NCI-H446 (cell line): ENCODE results near the gene PRRX2.
"Not testable (repeated sequence)": the region's sequence is repeated elsewhere in the genome, so short reads cannot be mapped to it uniquely, and the experiment has no call there.

ENCODE experiments used
- DNase-seq, 2 experiments: peaks; one replicate each; lab custom pipeline; 2025; lab: John Stamatoyannopoulos, UW

Gene PRRX2

DNA sequence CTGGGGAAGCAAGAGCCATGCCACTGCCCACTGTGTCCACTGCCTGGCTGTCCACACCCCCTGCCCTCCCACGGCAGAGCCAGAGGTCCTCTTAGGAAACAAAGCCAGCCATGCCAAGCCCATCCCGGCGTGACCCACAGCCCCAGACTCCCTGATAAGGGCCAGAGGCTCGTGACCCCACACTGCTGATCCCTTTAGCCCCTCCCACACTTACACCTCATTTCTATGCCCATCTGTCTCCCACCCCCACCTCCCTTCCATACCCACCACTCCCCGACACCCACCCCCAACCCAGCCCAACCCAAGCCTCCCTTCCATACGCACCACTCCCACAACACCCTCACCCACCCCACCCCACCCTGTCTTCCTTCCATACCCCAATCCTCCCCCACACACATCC is 70.1 kb downstream of the PRRX2 start:
- DNase-seq, result no peak

DNA sequence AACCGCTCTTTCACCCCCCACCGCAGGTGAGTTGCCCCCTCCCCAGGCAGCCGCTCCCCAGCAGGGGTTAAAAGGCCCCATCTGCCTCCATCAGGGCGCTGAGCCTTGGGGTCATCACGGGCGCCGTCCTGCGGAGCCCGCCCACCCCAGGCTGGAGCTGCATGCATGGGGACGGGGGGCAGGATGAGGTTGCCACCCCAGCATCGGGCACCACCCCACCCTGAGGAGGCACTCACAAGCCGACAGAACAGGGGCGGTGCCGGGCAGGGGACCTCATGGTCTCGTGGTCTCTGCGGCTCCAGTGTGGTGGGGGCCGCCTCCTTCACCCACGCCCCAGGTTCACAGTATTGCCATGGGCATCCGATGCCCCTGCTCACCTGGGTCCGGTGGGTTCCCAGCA is 70.9 kb downstream of the PRRX2 start:
- DNase-seq, result no peak

DNA sequence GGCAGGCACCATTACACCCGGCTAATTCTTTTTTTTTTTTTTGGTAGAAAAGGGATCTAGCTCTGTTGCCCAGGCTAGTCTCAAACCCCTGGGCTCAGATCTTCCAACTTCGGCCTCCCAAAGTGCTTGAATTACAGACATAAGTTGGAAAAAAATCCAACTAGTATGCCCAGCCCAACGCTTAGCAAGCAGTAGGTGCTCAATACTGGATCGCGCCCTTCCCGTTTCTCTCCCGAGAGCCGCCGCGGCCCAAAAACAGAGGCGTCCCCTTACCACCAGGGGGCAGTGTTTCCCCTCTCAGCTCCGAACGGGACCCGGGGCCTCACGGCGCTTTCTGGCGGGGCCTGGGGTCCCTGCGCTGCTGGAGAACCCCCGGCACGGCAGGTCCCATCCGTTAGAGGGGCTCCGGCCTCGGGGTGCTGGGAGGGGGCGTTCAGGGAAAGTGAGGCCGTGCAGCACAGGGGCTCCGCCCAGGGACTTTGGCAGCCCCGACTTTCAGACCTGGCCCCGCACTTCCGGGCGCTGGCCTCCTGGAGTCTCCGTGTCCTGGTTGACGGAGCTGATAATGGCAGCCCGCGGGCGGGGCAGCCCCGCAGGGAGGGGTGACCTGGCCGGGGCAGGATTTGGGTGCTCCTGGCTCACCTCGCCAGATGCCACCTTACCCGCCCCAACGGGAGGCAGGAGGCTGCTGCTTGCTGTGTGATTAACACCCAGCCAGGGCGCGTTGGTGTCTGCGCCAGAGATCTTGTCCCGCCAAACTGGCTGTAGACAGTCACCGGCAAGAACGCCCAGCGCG is 72.2 kb downstream of the PRRX2 start:
- DNase-seq, result peak; percentile 47 to 73

DNA sequence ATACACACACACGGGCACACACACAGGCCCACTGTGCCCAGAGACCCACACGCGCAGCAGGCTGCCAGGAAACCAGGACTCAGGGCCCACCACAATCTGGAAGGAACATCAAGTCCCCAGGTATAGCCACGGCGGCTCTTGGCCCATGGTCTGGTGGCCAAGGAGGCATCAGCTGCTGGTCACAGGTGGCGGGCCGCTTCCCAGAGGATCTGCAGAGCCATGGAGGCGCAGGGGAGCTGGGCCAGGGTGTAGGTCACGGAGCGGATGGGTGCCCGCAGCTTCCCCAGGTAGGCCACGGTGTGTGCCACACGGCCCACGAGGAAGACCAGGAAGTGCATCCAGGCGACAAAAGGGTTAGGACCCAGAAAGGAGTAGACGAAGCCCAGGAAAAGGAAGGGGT is 74.0 kb downstream of the PRRX2 start:
- no peak for DNase-seq

DNA sequence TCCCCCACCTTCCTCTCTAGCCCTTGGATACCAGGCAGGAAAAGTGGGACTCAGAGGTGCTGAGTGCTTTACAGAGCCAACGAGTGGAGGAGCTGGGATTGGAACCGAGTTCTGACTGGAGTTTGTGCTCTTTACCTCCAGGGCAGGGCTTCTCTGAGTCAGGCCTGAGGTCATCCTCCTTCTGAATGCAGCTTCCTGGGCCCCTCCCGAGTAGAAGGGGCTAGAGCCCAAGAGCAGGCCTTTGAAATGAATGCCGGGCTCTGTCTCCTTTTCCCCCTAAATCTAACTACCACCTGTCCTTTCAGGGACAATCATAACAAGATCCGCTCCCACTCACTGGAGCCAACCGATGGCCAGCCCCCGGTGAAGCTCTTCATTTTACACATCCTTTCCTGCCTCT is 74.7 kb downstream of the PRRX2 start:
- no peak for DNase-seq

DNA sequence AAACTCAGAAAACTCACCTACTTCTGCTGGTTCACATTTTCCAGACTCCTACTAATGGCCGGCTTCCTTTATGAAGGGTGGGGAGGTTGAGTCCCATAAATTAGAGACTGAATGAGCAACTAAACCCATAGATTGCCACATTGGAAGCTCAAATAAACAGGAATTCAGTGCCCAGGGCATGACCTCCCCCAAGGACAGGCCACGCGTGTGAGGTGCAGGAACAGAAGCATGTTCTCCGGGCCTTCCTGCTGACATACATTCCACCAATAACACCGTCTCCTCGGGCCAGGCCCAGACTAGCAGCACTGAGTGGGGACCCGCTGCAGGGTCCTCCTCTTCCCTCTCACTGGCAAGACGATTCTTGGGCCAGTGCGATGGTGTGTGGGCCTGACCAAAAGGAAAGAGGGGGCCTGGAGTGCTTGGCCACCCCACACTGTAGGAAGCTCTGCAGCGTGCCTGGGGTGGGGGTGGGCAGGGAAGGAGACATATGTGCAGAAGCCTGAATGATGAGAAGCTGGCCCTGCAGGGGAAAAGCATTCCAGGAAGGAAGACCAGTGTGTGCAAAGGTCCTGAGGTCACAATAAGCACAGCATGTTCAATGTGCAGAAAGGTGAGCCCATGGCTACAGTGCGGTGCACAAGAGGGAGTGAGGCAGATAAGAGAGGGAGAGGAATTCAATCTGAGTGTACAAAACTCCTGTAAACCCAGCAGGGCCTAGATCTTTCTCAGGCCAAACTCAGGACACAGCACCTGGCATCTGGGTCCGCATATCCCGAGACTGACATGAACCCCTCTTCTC is 75.4 kb downstream of the PRRX2 start:
- DNase-seq, result no peak

DNA sequence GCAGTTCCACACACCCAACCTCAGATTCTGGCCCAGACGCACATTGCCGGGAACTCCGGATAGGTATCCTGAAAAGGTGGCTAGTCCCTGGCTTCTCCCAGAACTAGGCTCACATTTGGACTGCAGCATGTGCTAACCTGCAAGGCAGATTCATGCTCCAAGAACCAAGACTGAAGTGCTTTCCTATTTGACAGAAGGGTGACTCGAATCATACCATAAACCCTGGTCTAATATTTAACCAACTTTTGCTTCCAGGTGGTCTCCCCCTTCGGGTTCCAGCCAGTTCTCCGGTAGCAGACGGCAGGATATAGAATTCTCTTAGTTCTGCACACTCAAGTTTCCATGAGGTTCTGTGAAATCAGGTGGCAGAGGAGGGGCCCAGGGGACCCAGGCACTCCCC is 79.8 kb downstream of the PRRX2 start:
- no peak for DNase-seq

DNA sequence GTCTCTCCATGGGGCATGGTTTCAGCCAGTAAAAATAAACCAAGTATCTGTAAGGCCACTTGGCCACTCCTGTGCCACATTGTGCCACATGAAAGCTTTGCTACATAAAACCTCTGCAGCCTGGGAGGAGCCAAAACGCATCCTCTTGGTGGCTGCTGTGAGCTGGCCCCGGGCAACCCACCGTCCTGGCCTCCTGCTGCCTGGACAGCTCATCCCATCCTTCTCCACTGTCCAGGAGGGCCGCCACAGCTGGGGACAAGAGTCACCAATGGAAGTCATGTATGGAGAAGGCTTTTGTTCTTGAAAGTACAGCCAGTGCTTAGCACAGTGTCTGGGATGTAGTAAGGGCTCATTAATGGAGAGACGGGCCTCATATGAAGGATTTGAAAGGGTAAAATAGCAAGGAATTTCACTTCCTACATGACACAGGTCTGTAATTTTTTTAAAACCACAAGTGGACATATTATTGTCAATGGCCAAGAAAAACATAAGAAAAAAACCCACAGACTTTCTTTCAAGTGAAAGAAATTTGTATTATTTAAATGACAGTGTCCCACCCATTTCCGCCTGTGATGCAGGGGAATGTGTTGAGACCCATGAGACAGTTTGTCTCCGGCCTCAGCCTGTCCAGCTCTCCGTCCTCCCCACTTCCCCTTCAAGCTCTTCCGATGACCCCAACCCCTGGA is 80.8 kb downstream of the PRRX2 start:
- DNase-seq, result no peak

DNA sequence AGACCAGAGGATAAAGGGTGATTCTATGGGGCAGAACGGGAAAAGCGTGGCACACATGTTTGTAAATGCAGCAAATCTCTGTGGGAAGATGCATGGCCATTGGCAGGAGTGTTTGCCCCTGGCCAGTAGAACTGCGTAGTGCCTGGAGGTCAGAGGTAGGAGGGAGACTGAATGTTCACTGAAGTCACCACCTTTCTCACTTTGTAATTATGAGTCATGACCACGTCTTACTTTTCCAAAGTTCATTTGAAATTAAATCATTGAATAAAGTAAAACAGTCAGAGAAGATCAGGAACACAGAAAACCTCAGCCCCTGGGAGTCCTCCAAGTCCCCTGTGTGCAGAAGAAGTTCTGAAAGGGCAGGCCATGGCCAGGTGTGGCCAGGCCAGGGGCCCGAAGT is 82.8 kb downstream of the PRRX2 start:
- no peak for DNase-seq

DNA sequence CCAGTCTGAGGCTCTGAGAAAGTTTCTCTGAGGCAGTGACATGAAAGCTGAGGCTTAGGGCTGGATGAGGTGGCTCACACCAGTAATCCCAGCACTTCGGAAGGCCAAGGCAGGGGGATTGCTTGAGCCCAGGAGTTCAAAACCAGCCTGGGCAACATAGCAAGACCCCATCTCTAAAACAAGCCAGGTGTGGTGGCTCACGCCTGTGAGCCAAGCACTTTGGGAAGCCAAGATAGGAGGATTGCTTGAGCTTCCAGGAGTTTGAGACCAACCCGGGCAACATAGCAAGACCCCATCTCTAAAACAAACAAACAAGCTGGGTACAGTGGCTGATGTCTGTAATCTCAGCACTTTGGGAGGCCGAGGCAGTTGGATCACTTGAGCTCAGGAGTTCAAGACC is 83.6 kb downstream of the PRRX2 start:
- DNase-seq, result not testable (repeated sequence)

DNA sequence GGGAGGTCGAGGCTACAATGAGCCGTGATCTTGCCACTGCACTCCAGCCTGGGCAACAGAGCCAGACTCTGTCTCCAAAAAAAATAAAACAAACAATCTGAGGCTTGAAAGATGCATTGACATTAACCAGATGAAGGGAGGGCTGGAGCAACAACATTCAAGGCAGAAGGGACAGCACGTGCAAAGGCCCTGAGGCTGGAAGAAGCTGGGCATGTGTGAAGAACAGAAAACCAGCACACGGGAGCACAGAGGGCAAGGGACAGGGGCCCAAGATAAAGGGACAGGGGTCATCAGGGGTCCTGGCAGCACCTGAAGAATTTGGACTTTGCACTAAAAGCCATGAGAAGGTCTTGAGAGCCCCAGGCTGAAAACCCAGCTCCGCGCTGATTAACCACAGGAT is 84.1 kb downstream of the PRRX2 start:
- DNase-seq, result no peak

DNA sequence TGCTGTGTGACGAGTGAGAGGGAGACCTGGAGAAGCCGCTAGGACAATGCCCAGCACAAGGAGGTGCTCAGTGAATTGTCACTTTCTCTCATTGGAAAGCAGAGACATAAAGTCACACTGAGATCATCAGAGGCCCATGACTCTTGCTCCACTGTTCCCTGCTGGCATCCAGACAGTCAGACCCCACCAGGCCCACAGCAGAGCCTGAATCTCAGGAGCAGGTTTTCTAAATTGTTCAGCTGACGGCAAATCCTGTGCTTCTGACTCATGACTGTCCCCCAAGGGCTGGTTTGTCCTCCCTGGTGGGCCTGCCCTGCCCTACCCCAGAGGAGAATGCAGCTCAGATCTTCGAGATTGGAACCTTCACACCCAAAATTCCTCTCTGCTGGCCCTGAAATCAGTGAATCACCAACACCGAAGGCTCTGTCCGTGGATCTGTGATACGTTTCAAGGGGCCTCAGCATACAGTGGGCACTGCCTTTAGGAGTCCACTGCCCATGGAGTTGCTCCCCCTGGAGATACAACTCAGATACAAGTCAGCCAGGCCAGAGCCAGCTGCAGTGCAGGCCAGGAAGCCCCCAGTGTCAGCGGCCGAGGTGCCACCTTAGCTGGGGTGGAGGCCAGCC is 84.7 kb downstream of the PRRX2 start:
- no peak for DNase-seq

DNA sequence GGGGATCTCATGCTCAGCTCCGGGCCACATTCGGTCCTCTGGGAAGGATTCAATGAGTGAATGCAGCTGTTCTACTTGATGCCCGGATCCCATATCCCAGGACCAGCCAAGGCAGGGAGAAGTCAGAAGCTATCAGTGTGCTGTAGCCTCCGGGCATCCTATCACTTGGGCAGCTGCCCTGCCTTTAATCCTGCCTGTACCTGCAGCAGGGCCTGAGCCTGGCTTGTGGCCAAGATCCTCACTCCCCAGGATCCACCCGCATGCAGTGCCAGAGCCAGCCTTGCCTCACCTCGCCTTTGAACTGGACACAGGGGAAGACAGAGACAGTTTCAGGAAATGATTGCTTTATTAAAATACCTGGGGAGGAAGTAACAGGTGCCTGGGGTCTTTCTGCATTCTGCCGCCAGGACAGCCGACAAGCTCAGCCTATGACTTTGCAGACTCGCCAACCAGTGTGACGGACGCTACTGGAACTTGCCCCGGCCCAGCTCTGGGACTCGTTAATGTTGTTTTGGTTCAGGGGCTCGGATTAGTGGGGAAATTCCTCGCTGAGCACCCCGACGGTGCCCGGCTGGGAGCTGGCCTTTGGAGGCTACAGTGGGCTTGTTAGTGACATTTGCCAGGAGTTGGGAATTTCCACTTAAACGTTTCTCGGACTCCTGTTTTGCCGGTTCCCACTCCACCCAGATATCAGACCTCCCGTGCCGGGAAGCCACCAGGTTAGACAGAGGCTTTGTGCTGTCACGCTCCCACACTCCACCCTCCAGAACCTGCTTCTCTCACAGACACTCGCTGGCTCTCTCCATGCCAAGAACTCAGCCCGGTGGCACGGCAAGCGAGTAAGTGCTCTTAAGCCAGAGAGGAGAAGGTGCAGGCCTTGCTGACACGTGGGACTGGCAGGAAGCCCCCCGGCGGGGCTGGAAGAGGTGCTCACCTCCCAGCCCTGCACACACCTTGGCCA is 86.7 kb downstream of the PRRX2 start:
- no peak for DNase-seq

DNA sequence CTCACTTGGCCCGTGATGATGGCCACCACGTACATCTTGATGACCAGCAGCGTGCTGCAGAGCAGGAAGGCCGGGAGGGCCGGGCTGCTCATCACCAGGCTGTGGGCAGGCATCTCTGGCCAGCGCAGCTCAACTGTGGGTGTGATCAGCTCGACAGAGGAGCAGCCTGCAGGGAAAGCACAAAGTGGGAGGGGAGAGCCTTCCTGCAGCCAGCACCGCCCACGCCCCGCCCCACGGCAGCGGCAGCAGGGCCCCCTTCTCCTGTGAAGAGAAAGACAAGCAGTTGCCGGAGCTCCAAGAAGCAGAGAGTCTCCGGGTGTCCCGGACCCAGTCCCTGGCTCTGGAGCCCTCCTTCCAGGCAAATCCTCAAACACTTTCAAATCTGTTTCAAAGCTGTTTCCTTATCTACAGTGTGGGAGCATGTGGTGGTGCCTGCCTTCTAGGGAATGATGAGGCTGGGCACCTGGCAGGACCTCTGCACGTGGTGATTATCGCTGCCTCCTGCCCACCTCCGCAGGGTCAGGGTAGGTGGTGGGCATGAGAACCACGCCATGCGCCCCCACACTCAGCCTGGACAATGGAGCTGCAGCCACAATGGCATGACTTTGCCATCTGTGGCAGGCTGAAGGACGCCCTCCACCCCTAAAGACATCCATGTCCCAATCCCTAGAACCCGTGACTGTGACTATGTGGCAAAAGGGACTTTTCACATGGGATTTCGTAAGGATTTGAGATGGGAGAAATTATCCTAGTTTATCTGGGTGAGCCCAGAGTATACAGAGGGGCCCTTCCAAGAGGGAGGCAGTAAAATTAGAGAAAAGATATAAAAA is 87.7 kb downstream of the PRRX2 start, which contains the start of gene PTGES:
TSS of gene PTGES (minus strand) at position 143 of the 830 bp plus-strand sequence. CDS start at position 113, 30 bp downstream.
- no peak for DNase-seq

DNA sequence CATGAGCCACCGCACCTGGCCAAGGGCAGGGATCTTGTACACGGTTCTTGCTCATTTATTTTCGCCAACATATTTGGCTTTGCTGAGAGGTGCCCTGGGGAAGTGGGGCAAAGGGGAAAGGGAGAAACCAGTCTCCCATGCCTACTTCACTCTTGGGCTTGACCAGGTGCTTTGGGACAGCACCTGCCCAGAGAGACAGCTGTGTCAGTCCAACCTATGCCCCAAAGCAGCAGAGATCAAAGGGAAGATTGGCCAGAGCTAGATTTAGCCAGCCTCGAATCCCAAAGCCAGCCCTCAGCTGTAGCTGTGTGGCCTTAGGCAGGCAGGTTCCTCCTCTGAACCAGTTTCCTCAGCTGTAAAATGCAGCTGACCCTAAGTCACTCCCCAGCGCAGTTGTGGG is 89.7 kb downstream of the PRRX2 start:
- DNase-seq, result no peak

DNA sequence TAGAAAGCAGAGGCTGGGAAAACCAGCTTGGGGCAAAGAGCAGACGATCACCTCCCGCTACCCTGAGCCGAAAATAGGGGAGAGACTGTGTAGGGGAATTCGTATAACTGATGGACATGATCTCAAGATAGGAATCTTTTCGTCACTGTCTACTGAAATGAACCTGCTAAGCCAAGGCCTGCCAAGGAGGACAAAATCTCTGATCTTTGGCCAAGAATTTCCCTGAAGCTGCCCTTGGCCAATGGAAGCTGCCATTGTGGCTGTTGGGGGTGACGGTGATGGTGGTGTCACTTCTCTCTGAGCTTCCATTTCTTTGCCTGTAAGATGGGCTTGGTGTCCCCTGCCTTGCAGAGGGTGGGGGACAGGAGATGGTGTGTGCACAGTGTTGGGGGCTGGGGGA is 90.7 kb downstream of the PRRX2 start:
- DNase-seq, result no peak

DNA sequence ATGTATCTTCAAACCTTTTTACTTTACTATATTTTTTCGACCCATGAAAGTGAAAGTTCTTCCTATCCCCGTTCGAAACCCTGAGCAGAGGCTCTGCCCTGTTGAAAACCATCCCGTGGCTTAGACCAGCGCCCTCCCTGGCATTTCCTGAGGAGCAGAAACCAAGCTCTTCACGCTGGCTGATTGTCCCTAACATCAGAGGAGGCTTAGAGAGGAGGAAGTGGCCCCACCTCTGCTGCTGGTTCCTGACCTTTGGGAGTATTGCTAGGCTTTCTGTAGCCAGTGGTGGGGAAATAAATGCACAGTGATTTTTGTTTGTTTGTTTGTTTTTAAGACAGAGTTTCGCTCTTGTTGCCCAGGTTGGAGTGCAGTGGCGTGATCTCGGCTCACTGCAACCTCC is 91.6 kb downstream of the PRRX2 start:
- DNase-seq, result no peak

DNA sequence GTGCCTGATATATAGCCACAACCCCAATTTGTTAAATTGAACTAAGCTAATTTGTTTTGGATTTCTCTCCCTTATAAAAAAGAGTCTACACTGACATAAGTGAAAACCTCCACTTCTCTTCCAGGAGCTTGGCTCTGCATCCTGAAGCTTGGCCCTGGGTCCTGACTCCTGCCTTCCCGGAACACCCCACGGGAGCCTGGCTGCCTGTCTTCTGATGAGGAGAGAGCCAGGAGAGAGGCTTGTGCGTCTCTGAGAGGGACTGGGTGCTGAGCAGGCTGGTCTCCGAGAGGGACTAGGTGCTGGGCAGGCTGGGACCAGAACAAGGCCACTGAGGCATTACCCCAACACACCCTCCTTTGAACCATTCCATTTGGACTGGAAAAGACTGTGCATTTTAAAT is 93.9 kb downstream of the PRRX2 start:
- DNase-seq, result no peak

DNA sequence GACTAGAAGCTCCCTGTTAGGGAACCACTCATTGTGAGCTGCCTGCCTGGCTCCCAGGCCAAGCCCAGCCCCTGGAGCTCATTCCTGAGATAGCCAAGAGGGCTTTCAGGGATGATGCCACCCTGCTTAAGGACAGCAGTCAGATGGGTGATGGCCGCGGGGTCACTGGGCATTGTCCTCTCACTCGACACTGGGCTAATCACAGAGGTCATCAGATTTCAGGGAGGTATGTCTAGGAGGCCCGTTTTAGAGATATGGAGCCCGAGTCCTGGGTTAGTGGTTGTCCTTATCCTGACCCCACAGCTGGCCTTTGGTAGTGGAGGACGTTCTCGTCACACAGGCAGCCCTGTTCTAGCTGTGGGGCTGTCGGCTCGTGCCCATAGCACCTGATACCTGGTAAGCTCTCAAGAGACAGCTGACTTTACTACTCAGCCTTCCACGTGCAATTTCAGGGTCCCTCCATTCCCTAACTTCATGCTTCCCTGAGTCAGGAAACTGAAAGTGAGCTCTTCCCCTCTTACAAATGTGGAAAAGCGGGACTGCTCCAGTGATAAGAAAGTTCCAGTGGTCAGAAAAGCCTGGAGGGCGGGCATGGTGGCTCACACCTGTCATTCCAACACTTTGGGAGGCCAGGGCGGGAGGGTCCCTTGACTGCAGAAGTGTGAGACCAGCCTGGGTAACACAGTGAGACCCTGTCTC is 94.5 kb downstream of the PRRX2 start:
- DNase-seq, result no peak

DNA sequence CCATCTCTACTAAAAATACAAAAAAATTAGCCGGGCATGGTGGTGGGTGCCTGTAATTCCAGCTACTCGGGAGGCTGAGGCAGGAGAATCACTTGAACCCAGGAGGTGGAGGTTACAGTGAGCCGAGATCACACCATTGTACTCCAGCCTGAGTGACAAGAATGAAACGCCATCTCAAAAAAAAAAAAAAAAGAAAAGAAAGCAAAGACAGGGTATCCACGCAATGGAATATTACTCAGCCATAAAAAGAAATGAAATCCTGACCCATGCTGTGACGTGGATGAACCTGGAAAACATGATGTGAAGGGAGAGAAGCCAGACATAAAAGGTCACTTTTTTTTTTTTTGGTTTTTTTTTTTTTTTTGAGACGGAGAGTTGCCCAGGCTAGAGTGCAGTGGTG is 95.3 kb downstream of the PRRX2 start:
- DNase-seq, result not testable (repeated sequence)
